K562 (cell line): ENCODE measurements around the gene CIAPIN1. TPM values are rescaled to one million over a fixed set of nuclear protein-coding genes. Genes with fewer than 3 reads are reported as not detected.
A peak's percentile ranks its signal among the peaks of the same experiment; 100 is the strongest.

Source experiments
- BRD9 ChIP-seq: fragments of 450-650 bp; IDR thresholded peaks from 2 replicates; pipeline ENCODE4 v1.6.1; 2018; ENCODE audit warnings: low read depth; ENCODE audit not compliant: partially characterized antibody
- E2F8 ChIP-seq: fragments of 450-650 bp; IDR thresholded peaks from 2 replicates; pipeline ENCODE4 v1.7.1; 2018; ENCODE audit warnings: mild to moderate bottlenecking, low read depth; ENCODE audit not compliant: partially characterized antibody
- ELF1 ChIP-seq: fragments of 200-800 bp; sonication (Bioruptor generic); IDR thresholded peaks from 2 replicates; pipeline ENCODE4 v1.6.1; 2016; ENCODE audit warnings: missing genetic modification characterization, missing compliant biosample characterization
- HDAC2 ChIP-seq: fragments of 450-650 bp; IDR thresholded peaks from 2 replicates; pipeline ENCODE4 v1.6.1; 2016; ENCODE audit warnings: mild to moderate bottlenecking
- HNRNPL ChIP-seq: fragments of 200-400 bp; formaldehyde crosslinking; IDR thresholded peaks from 2 replicates; pipeline ENCODE4 v1.6.1; 2017; ENCODE audit warnings: low read depth, mild to moderate bottlenecking, low read length
- MCM5 ChIP-seq: fragments of 450-650 bp; IDR thresholded peaks from 2 replicates; pipeline ENCODE4 v1.6.1; 2016; ENCODE audit warnings: low read depth
- MIER1 ChIP-seq: fragments of 450-650 bp; IDR thresholded peaks from 2 replicates; pipeline ENCODE4 v1.6.1; 2016; ENCODE audit warnings: antibody characterized with exemption, mild to moderate bottlenecking, low read depth
- RUNX1 ChIP-seq: sonication (generic); IDR thresholded peaks from 2 replicates; pipeline ENCODE4 v1.6.1; 2016; ENCODE audit warnings: antibody characterized with exemption, low read depth
- SUPT5H ChIP-seq: fragments of 450-650 bp; IDR thresholded peaks from 2 replicates; pipeline ENCODE4 v1.6.1; 2016
- TRIM28 ChIP-seq: fragments of 450-650 bp; IDR thresholded peaks from 2 replicates; pipeline ENCODE4 v1.6.1; 2017
- ZBTB49 ChIP-seq: sonication (generic); formaldehyde crosslinking; IDR thresholded peaks from 2 replicates; pipeline ENCODE4 v1.8.0; 2022; ENCODE audit warnings: missing genetic modification reagents, mild to moderate bottlenecking, borderline replicate concordance
- ZNF384 ChIP-seq: IDR thresholded peaks from 2 replicates; pipeline ENCODE4 v1.6.1; 2012; ENCODE audit warnings: low read depth, low read length, improper control_type of control experiment
- ZNF398 ChIP-seq: fragments of 250-450 bp; sonication (Bioruptor Pico); IDR thresholded peaks from 2 replicates; pipeline ENCODE4 v1.8.0; 2021; ENCODE audit warnings: moderate library complexity, mild to moderate bottlenecking, inconsistent platforms
- ZNF780A ChIP-seq: fragments of 250-450 bp; sonication (Bioruptor Pico); IDR thresholded peaks from 2 replicates; pipeline ENCODE4 v1.5.0; 2021; ENCODE audit warnings: mild to moderate bottlenecking
- polyA plus RNA-seq, 8 experiments: library from polyadenylated mRNA; depleted of rRNA in 4 of 8; stranded (reverse) in 5 of 8; unstranded in 3 of 8; fragments of >200 nt; fragmentation: Nextera tagmentation in 2 of 8; fragmentation: Illumina TruSeq in 1 of 8; extraction: Ambion mirVana in 2 of 8; extraction: Trizol in 1 of 8; gene quantifications; 2 replicates each; pipeline versions ENCODE4 v1.2.1 to v1.2.3, GENCODE V29; 2011 to 2014; ENCODE audit warnings: inconsistent platforms in 1 of 8, missing spikeins in 1 of 8
- total RNA-seq, 7 experiments: library from RNA; depleted of rRNA in 6 of 7; stranded (reverse); fragments of >200 nt in 6 of 7; fragmentation: Illumina TruSeq in 2 of 7; extraction: Trizol in 2 of 7; gene quantifications; 2 replicates each; pipeline versions ENCODE4 v1.2.1 to v1.2.3, GENCODE V29; 2011 to 2021; ENCODE audit warnings: low replicate concordance in 1 of 7
- TF ChIP-seq, protein P1 (sequence below): sonication (generic); formaldehyde crosslinking; IDR thresholded peaks from 2 replicates; pipeline ENCODE4 v1.8.0; 2023; ENCODE audit warnings: mild to moderate bottlenecking, missing genetic modification reagents

Gene CIAPIN1
- total and polyA plus RNA-seq, 9 of the 15 experiments (the other 6 are each of a cell fraction or from before 2014, with no cell fraction given): 71.8 to 263 (median 95.7) TPM

- TF ChIP-seq ZBTB49 (CRISPR knock-in tag) (no peak), E2F8 (peak; percentile 59), MIER1 (no peak), SUPT5H (peak; percentile 94), BRD9 (no peak), RUNX1 (peak; percentile 72), ZNF398 (CRISPR knock-in tag) (no peak), HDAC2 (no peak), TRIM28 (no peak), HNRNPL (no peak), ELF1 (tag) (peak; percentile 98), ZNF384 (no peak), ZNF780A (no peak), MCM5 (no peak)
- TF ChIP-seq, protein P1, sequence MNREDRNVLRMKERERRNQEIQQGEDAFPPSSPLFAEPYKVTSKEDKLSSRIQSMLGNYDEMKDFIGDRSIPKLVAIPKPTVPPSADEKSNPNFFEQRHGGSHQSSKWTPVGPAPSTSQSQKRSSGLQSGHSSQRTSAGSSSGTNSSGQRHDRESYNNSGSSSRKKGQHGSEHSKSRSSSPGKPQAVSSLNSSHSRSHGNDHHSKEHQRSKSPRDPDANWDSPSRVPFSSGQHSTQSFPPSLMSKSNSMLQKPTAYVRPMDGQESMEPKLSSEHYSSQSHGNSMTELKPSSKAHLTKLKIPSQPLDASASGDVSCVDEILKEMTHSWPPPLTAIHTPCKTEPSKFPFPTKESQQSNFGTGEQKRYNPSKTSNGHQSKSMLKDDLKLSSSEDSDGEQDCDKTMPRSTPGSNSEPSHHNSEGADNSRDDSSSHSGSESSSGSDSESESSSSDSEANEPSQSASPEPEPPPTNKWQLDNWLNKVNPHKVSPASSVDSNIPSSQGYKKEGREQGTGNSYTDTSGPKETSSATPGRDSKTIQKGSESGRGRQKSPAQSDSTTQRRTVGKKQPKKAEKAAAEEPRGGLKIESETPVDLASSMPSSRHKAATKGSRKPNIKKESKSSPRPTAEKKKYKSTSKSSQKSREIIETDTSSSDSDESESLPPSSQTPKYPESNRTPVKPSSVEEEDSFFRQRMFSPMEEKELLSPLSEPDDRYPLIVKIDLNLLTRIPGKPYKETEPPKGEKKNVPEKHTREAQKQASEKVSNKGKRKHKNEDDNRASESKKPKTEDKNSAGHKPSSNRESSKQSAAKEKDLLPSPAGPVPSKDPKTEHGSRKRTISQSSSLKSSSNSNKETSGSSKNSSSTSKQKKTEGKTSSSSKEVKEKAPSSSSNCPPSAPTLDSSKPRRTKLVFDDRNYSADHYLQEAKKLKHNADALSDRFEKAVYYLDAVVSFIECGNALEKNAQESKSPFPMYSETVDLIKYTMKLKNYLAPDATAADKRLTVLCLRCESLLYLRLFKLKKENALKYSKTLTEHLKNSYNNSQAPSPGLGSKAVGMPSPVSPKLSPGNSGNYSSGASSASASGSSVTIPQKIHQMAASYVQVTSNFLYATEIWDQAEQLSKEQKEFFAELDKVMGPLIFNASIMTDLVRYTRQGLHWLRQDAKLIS: peak; percentile 70; the same call in 1 of the 2 replicates
These were observed at the start of gene CIAPIN1, which contains the start of gene COQ9 (continued) for GRCh38 chr16:57447186-57447962.
